C4-2B (cell line): ENCODE measurements around the gene EMP2.

Experiments
- H3K27ac ChIP-seq: fragments of 450-650 bp; 2 replicates; pipeline ENCODE4 v1.5.1; 2017
- CTCF ChIP-seq: fragments of 450-650 bp; conservative IDR thresholded peaks from 2 replicates; pipeline ENCODE4 v1.5.1; 2017; ENCODE audit warnings: mild to moderate bottlenecking
- ZFX ChIP-seq: fragments of 450-650 bp; IDR thresholded peaks from 2 replicates; pipeline ENCODE4 v1.6.1; 2017

The EMP2 gene

GRCh38 chr16:10606607-10607006, 26.2 kb upstream of the EMP2 start:
- no peak overlapping the region for H3K27ac ChIP-seq
- no peak for TF ChIP-seq ZFX

- TF ChIP-seq ZFX (no peak), CTCF (no peak)
- H3K27ac ChIP-seq = no peak overlapping the region
These were observed 25.2 kb upstream of the EMP2 start for GRCh38 chr16:10605636-10606035.

GRCh38 chr16:10601444-10602408, 21.3 kb upstream of the EMP2 start:
- H3K27ac ChIP-seq = no peak overlapping the region
- no peak for TF ChIP-seq ZFX
- no peak for TF ChIP-seq CTCF

GRCh38 chr16:10600782-10601443, 20.5 kb upstream of the EMP2 start:
- no peak overlapping the region for H3K27ac ChIP-seq
- TF ChIP-seq CTCF (no peak), ZFX (no peak)

- H3K27ac ChIP-seq = no peak overlapping the region
- TF ChIP-seq CTCF = no peak
- no peak for TF ChIP-seq ZFX
These were observed 19.2 kb upstream of the EMP2 start for GRCh38 chr16:10599626-10600025.

GRCh38 chr16:10598157-10598556, 17.8 kb upstream of the EMP2 start:
- H3K27ac ChIP-seq = no peak overlapping the region
- TF ChIP-seq ZFX (no peak), CTCF (no peak)

- no peak overlapping the region for H3K27ac ChIP-seq
- TF ChIP-seq ZFX (no peak), CTCF (no peak)
These were observed 16.8 kb upstream of the EMP2 start for GRCh38 chr16:10597187-10597601.
